A549 (cell line): ENCODE results near the gene DPM3.

Experiments
- CTCF ChIP-seq: fragments of >200 bp; sonication (Bioruptor Twin); formaldehyde crosslinking; IDR thresholded peaks from 3 replicates; pipeline ENCODE4 v1.5.1; 2016
- EP300 ChIP-seq, 2 experiments: fragments of >200 bp; sonication (Bioruptor Twin); formaldehyde crosslinking; IDR thresholded peaks; 2 replicates in 1 of 2; 3 replicates in 1 of 2; pipeline ENCODE4 v1.6.1; 2016 to 2017
- HDAC2 ChIP-seq: fragments of 200-600 bp; sonication (generic); IDR thresholded peaks from 2 replicates; pipeline ENCODE4 v1.6.1; 2016
- KDM5A ChIP-seq: fragments of 200-600 bp; sonication (generic); IDR thresholded peaks from 2 replicates; pipeline ENCODE4 v1.6.1; 2016; ENCODE audit warnings: antibody characterized with exemption, mild to moderate bottlenecking
- POLR2A ChIP-seq: IDR thresholded peaks from 2 replicates; pipeline ENCODE4 v1.6.1; 2012; ENCODE audit warnings: mild to moderate bottlenecking, low read length
- REST ChIP-seq: fragments of 200-600 bp; sonication (generic); IDR thresholded peaks from 2 replicates; pipeline ENCODE4 v1.6.1; 2016; ENCODE audit warnings: antibody characterized with exemption, mild to moderate bottlenecking, moderate library complexity
- SREBF2 ChIP-seq: fragments of 450-650 bp; IDR thresholded peaks from 2 replicates; pipeline ENCODE4 v1.6.1; 2014; ENCODE audit warnings: mild to moderate bottlenecking, moderate library complexity
- TP53 ChIP-seq: fragments of 250-450 bp; sonication (Bioruptor Pico); IDR thresholded peaks from 2 replicates; pipeline ENCODE4 v1.5.0; 2021; ENCODE audit warnings: mild to moderate bottlenecking, moderate library complexity
- TF ChIP-seq, protein P1 (sequence below): fragments of >200 bp; sonication (Bioruptor Twin); formaldehyde crosslinking; IDR thresholded peaks from 3 replicates; pipeline ENCODE4 v1.6.1; 2016
- TF ChIP-seq, protein P2 (sequence below): IDR thresholded peaks from 2 replicates; pipeline ENCODE4 v1.6.1; 2012

DNA sequence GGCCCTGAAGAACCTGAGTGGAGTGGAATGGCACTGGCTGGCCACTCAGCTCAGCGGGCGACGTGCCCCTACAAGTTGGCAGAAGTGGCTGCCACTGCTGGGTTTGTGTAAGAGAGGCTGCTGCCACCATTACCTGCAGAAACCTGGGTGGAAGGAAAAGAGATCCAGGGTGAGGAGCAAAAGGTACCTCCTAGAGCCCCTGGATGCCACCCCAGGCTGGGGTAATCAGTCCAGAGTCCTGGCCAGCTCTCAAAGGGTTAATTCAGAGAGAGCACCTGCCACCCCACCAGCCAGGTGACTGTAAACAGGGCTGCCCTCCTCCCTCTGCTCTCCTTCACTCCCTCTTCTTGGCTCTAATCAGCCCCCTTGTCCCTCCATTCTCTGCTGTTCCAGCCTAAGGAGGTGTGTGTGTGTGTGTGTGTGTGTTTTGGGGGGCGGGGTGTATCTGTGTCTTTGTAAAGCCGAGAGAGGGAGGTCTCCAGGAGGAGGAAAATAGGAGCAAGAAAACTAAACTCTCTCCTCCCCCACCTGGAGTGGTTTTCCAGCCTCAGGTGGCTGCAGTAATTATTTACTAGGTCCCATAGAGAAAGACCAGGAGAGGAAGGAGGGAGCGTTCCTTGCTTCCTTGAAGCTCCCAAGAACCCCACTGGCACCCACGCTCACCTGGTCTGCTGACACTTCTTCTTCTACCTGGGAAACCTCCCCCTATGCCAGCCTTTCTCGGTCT, 45.9 kb upstream of the DPM3 start:
- TF ChIP-seq REST: no peak
- no peak for TF ChIP-seq SREBF2
- TF ChIP-seq TP53 (CRISPR knock-in tag): no peak
- no peak for TF ChIP-seq HDAC2
- no peak for TF ChIP-seq CTCF
- TF ChIP-seq POLR2A: no peak
- TF ChIP-seq KDM5A: no peak
- TF ChIP-seq, protein P1, sequence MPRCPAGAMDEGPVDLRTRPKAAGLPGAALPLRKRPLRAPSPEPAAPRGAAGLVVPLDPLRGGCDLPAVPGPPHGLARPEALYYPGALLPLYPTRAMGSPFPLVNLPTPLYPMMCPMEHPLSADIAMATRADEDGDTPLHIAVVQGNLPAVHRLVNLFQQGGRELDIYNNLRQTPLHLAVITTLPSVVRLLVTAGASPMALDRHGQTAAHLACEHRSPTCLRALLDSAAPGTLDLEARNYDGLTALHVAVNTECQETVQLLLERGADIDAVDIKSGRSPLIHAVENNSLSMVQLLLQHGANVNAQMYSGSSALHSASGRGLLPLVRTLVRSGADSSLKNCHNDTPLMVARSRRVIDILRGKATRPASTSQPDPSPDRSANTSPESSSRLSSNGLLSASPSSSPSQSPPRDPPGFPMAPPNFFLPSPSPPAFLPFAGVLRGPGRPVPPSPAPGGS: no peak
- TF ChIP-seq EP300 (IDR thresholded peaks at IDR 0.05): no peak
- TF ChIP-seq, protein P2, sequence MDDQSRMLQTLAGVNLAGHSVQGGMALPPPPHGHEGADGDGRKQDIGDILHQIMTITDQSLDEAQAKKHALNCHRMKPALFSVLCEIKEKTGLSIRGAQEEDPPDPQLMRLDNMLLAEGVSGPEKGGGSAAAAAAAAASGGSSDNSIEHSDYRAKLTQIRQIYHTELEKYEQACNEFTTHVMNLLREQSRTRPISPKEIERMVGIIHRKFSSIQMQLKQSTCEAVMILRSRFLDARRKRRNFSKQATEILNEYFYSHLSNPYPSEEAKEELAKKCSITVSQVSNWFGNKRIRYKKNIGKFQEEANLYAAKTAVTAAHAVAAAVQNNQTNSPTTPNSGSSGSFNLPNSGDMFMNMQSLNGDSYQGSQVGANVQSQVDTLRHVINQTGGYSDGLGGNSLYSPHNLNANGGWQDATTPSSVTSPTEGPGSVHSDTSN: no peak
